ENCODE measurements around the gene DNPH1. TPM values are rescaled to one million over a fixed set of nuclear protein-coding genes. Genes with fewer than 3 reads are reported as not detected.

Gene DNPH1
- total RNA-seq, 2 donors from 2014 or later = 38.4 to 63.9 TPM

DNA sequence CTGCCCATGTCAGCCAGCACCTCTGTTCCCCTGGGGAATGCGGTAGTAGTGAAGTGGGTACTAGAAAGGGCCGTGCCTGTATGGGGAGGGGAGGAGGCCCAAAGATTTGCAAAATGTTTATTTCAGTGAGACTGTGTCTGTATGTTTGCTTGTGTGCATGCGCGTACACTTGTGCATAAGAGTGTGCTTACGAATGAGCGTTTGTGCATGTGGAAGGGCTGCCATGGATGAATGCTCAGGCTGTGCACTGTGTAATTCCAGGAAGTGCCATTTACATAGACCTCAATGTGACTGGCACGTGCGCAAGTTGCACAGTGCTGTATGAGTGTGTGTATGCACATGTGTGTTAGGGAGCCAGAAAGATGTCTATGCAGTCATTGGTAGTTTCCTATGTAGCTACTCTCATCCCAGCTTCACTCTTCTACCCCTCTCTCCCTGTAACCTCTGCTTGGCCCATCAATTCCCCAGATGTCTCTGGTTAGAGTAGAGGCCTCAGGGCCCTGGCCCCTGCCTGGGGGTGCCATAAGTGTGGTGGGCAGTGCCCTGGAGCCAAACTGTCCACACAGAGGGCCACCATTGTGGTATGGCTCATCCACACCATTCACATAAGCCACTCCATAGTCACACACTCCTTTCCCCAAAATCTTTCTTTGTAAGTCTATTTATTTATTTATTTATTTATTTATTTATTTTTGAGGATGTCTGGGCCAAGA lies 42.0 kb upstream of the DNPH1 start:
- H3K27ac ChIP-seq = peak overlapping the region in 1 of 2 donors; percentile 88
- H3K4me1 ChIP-seq = peaks cover 0 to 52% of the 10 kb centered on the region in 2 donors
- TF ChIP-seq, protein P1, sequence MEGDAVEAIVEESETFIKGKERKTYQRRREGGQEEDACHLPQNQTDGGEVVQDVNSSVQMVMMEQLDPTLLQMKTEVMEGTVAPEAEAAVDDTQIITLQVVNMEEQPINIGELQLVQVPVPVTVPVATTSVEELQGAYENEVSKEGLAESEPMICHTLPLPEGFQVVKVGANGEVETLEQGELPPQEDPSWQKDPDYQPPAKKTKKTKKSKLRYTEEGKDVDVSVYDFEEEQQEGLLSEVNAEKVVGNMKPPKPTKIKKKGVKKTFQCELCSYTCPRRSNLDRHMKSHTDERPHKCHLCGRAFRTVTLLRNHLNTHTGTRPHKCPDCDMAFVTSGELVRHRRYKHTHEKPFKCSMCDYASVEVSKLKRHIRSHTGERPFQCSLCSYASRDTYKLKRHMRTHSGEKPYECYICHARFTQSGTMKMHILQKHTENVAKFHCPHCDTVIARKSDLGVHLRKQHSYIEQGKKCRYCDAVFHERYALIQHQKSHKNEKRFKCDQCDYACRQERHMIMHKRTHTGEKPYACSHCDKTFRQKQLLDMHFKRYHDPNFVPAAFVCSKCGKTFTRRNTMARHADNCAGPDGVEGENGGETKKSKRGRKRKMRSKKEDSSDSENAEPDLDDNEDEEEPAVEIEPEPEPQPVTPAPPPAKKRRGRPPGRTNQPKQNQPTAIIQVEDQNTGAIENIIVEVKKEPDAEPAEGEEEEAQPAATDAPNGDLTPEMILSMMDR (IDR thresholded peaks at IDR 0.05) = no peak
- no peaks in the 10 kb centered on the region for H3K36me3 ChIP-seq
- peaks cover 0 to 9% of the 10 kb centered on the region in 2 donors for H3K27me3 ChIP-seq
- no peak for DNase-seq (ENCODE audit: low spot score)
- H3K9me3 ChIP-seq = no peaks in the 10 kb centered on the region
- H3K4me3 ChIP-seq = no peak overlapping the region

DNA sequence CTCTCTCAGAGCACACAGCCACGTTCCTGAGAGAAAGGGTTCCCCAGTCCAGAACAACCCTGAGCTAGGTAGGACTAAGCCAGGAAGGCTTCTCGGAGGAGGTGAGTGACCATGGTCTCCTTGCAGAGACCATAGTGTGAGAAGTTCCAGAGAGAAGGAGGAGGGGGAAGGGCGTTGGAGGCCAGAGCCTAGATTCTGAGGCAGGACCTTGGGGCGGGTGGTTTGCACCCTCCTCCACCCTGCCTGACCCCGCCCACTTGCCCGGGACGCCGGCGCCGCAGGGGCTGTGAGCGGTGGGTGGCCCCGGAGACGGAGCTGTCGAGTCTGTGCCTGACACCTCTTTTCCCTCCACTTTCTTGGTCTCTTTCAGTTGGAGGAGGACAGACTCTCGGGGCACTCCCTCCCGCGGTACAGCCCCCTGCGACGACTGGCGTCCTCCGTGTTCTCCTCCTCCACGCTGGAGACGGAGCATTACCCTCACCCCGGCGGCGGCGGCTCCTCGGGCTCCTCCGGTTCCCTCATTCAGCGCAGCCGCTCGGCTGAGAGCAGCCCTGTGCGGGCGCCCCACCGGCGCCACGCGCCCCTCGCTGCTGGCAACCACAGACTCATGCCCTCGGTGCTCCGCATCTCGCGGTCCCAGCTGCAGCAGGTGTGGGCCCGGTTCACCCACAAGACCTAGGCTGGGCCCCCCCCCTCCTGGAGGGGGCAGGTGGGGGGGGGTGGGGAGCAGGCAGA lies 40.2 kb upstream of the DNPH1 start:
- Histone ChIP-seq H3K9me3 (no peaks in the 10 kb centered on the region), H3K4me1 (peaks cover 0 to 35% of the 10 kb centered on the region in 2 donors), H3K27me3 (no peaks in the 10 kb centered on the region), H3K27ac (peak overlapping the region; percentile 80 to 88), H3K4me3 (peak overlapping the region in 1 of 2 donors; percentile 43), H3K36me3 (no peaks in the 10 kb centered on the region)
- DNase-seq (ENCODE audit: low spot score) = no peak
- TF ChIP-seq, protein P1 (IDR thresholded peaks at IDR 0.05) = no peak

DNA sequence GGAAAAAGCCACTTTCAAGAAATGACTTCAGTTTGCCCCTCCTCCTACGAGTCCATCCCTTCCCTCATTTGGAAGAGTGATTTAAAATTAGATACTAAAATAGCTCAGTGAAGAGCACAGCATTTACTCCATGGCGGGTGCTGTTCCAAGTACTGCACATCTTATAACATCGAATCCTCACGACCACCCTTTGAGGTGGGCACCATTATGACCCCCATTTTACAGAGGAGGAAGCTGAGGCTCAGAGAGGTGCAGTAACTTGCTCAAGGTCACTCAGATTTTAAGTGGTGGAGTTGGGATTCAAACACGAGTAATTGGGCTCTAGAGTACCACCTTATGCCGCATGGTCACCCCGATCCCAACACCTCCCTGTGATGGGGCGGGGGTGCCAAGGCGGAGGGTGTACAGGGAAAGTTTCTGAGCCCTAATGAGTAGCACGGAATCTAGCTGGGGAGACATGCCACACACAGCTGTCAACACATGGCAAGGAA lies 39.5 kb upstream of the DNPH1 start:
- H3K36me3 ChIP-seq = no peaks in the 10 kb centered on the region
- DNase-seq (ENCODE audit: low spot score) = no peak
- H3K4me1 ChIP-seq = peaks cover 0 to 35% of the 10 kb centered on the region in 2 donors
- H3K27ac ChIP-seq = peak overlapping the region; percentile 80 to 88
- H3K27me3 ChIP-seq = no peaks in the 10 kb centered on the region
- H3K9me3 ChIP-seq = no peaks in the 10 kb centered on the region
- peak overlapping the region in 1 of 2 donors; percentile 43 for H3K4me3 ChIP-seq
- TF ChIP-seq, protein P1 (IDR thresholded peaks at IDR 0.05) = no peak

DNA sequence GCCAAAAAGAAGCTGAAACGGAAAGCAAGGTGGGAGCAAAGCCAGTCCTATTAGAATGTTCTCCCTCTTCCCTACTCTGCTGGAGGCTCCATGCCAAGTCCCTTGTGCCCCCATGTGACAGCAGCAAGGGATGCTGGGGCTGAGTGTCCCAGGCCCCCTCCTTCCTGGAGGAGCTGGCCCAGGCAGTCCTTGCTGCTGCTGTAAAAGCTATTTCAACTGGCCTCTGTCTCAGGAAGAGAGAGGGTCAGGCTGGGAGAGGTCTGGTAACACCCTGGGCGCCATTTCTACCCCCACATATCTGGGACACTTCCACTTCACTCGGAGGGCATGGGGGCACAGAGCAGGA lies 39.0 kb upstream of the DNPH1 start:
- no peaks in the 10 kb centered on the region for H3K9me3 ChIP-seq
- TF ChIP-seq, protein P1 (IDR thresholded peaks at IDR 0.05) = no peak
- H3K27me3 ChIP-seq = no peaks in the 10 kb centered on the region
- peak overlapping the region; percentile 80 to 88 for H3K27ac ChIP-seq
- H3K36me3 ChIP-seq = no peaks in the 10 kb centered on the region
- H3K4me1 ChIP-seq = peaks cover 0 to 35% of the 10 kb centered on the region in 2 donors
- H3K4me3 ChIP-seq = no peak overlapping the region
- no peak for DNase-seq (ENCODE audit: low spot score)

DNA sequence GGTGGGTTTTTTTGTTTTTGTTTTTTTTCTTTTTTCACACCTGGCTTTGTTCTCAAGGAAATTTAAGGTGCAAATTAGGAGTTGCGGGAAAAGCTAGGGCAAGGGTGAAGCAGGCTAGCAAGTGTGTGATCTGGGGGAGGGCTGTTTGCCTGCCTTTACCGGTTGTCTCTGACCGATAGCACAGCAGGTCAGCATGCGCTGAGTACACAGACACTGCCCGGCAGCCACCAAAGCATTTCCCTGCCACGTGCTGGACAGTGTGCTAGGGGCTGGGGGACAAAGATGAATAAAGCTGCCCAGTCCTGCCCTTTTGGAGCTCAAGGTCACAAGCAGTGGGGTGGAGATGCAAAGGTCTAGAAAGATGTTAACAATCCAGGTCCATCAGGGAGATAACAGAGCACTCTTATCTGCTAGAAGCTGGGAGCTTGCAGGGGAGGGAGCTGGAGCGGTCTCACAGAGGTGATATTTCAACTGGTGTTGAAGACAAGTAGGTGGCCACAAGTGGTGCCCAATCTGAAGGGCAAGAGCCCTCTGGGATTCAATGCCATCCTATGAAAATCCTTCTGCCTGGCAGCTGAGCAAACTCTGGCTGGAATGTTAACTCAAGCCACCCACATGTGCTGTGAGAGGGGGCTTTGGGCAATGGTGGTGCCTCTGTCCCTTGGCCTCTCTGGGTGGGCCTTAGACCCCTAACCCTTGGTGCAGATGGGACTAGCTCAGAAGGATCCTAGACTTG lies 38.5 kb upstream of the DNPH1 start:
- TF ChIP-seq, protein P1 (IDR thresholded peaks at IDR 0.05) = no peak
- Histone ChIP-seq H3K27ac (peak overlapping the region; percentile 80 to 88), H3K27me3 (no peaks in the 10 kb centered on the region), H3K4me3 (no peak overlapping the region), H3K4me1 (peaks cover 0 to 35% of the 10 kb centered on the region in 2 donors), H3K9me3 (no peaks in the 10 kb centered on the region), H3K36me3 (no peaks in the 10 kb centered on the region)
- no peak for DNase-seq (ENCODE audit: low spot score)
